H1 (cell line): ENCODE results near the gene PITPNC1. TPM values are rescaled to one million over a fixed set of nuclear protein-coding genes. Genes with fewer than 3 reads are reported as not detected.

Experiments
- CTCF ChIA-PET: fragments of 300-600 bp; sonication (Branson Sonifier 250); formaldehyde crosslinking; loops from one replicate; lab custom pipeline; 2021; ENCODE audit not compliant: partially characterized antibody; lab: Charles Lee
- POLR2A ChIA-PET: fragments of 300-600 bp; sonication (Branson Sonifier 250); formaldehyde crosslinking; loops from one replicate; lab custom pipeline; 2021; ENCODE audit warnings: inconsistent platforms; ENCODE audit not compliant: partially characterized antibody; lab: Charles Lee
- DNase-seq, 2 experiments: peaks; one replicate each; pipeline versions ENCODE4 v3.0.0 to v3.0.0-alpha.2; 2010 to 2022; ENCODE audit warnings: low spot score in 2 of 2, low read depth in 1 of 2, mixed read lengths in 1 of 2
- FAIRE-seq: peaks from 2 replicates; lab custom pipeline; 2011; peaks lifted over from hg19 to GRCh38; lab: Jason Lieb, UNC
- H2AFZ ChIP-seq: 2 replicates; pipeline ENCODE4 v1.8.1; 2012; ENCODE audit warnings: low read length, inconsistent platforms
- H2AK5ac ChIP-seq: 2 replicates; pipeline ENCODE4 v1.6.1; 2013; ENCODE audit warnings: low read depth, low read length
- H2BK120ac ChIP-seq: replicated peaks from 2 replicates; pipeline ENCODE3; 2013; ENCODE audit warnings: low read depth, low read length, inconsistent platforms
- H2BK12ac ChIP-seq: 2 replicates; pipeline ENCODE4 v1.6.1; 2013; ENCODE audit warnings: low read depth, low read length
- H2BK15ac ChIP-seq: 2 replicates; pipeline ENCODE4 v1.6.1; 2013; ENCODE audit warnings: low read length
- H2BK20ac ChIP-seq: 2 replicates; pipeline ENCODE4 v1.6.1; 2013; ENCODE audit warnings: low read length
- H2BK5ac ChIP-seq: 2 replicates; pipeline ENCODE4 v1.6.1; 2013; ENCODE audit warnings: low read depth, low read length
- H3K14ac ChIP-seq: 2 replicates; pipeline ENCODE4 v1.6.1; 2013; ENCODE audit warnings: inconsistent platforms; ENCODE audit not compliant: insufficient read length
- H3K18ac ChIP-seq: 2 replicates; pipeline ENCODE4 v1.6.1; 2013; ENCODE audit warnings: low read length; ENCODE audit errors: extremely low read depth
- H3K23ac ChIP-seq: 2 replicates; pipeline ENCODE4 v1.6.1; 2013; ENCODE audit warnings: inconsistent platforms; ENCODE audit not compliant: insufficient read length
- H3K23me2 ChIP-seq: 2 replicates; pipeline ENCODE4 v1.6.1; 2013; ENCODE audit warnings: low read depth, low read length
- H3K27ac ChIP-seq: 2 replicates; pipeline ENCODE4 v1.6.1; 2011; ENCODE audit warnings: low read depth, low read length, inconsistent platforms
- H3K27me3 ChIP-seq, 4 experiments: replicated peaks in 1 of 4; 1 replicate in 1 of 4; 2 replicates in 3 of 4; pipeline versions ENCODE4 v1.6.1 to v1.8.1; 2011 to 2013; ENCODE audit warnings: low read length in 3 of 4, mild to moderate bottlenecking in 3 of 4, inconsistent platforms in 2 of 4, mixed read lengths in 2 of 4, moderate library complexity in 1 of 4; ENCODE audit not compliant: control insufficient read depth in 3 of 4, insufficient read depth in 3 of 4; ENCODE audit errors: extremely low read depth in 1 of 4
- H3K36me3 ChIP-seq, 4 experiments: 2 replicates each; pipeline versions ENCODE4 v1.6.1 to v1.8.1; 2011 to 2013; ENCODE audit warnings: mild to moderate bottlenecking in 4 of 4, low read length in 3 of 4, moderate library complexity in 2 of 4, control low read depth in 1 of 4, inconsistent platforms in 1 of 4; ENCODE audit not compliant: insufficient read depth in 4 of 4, control insufficient read depth in 2 of 4
- H3K4ac ChIP-seq: replicated peaks from 2 replicates; pipeline ENCODE3; 2013; ENCODE audit warnings: low read length, low read depth, mixed read lengths, inconsistent platforms; ENCODE audit not compliant: insufficient read length
- H3K4me1 ChIP-seq, 4 experiments: replicated peaks in 1 of 4; 1 replicate in 1 of 4; 2 replicates in 3 of 4; pipeline versions ENCODE4 v1.6.1 to v1.8.1; 2011 to 2013; ENCODE audit warnings: low read length in 3 of 4, inconsistent platforms in 2 of 4, mixed read lengths in 1 of 4; ENCODE audit not compliant: insufficient read depth in 4 of 4, control insufficient read depth in 3 of 4
- H3K4me2 ChIP-seq, 2 experiments: 2 replicates each; pipeline versions ENCODE4 v1.6.1 to v1.8.1; 2011 to 2013; ENCODE audit warnings: low read depth in 2 of 2, low read length in 2 of 2, control low read depth in 1 of 2, inconsistent platforms in 1 of 2, mild to moderate bottlenecking in 1 of 2; ENCODE audit not compliant: insufficient read depth in 1 of 2
- H3K4me3 ChIP-seq, 4 experiments: fragments of 200-600, 300-600 bp in 1 of 4; sonication (generic), shearing (Covaris generic), sonication (Bioruptor Twin) in 1 of 4; 2 replicates each; pipeline versions ENCODE4 v1.5.1 to v1.8.1; 2011 to 2016; ENCODE audit warnings: low read length in 4 of 4, low read depth in 3 of 4, control low read depth in 2 of 4, inconsistent platforms in 2 of 4, mild to moderate bottlenecking in 2 of 4, mixed read lengths in 1 of 4, moderate library complexity in 1 of 4; ENCODE audit not compliant: insufficient read depth in 2 of 4; ENCODE audit errors: extremely low read depth in 1 of 4
- H3K56ac ChIP-seq: replicated peaks from 2 replicates; pipeline ENCODE3; 2013; ENCODE audit warnings: low read depth, mild to moderate bottlenecking, mixed read lengths, low read length, inconsistent platforms; ENCODE audit not compliant: insufficient read length
- H3K79me1 ChIP-seq: 2 replicates; pipeline ENCODE4 v1.6.1; 2013; ENCODE audit warnings: low read depth, low read length, control low read depth
- H3K79me2 ChIP-seq, 2 experiments: 2 replicates each; pipeline versions ENCODE4 v1.6.1 to v1.8.1; 2012 to 2013; ENCODE audit warnings: low read length in 2 of 2, mild to moderate bottlenecking in 2 of 2, inconsistent platforms in 1 of 2; ENCODE audit not compliant: insufficient read depth in 2 of 2, control insufficient read depth in 1 of 2
- H3K9ac ChIP-seq, 4 experiments: replicated peaks in 1 of 4; 1 replicate in 1 of 4; 2 replicates in 3 of 4; pipeline versions ENCODE4 v1.6.1 to v1.8.1; 2011 to 2013; ENCODE audit warnings: low read depth in 3 of 4, low read length in 3 of 4, control low read depth in 2 of 4, mild to moderate bottlenecking in 2 of 4, moderate library complexity in 2 of 4, inconsistent platforms in 1 of 4; ENCODE audit errors: extremely low read depth in 1 of 4
- H3K9me3 ChIP-seq, 2 experiments: 2 replicates each; pipeline versions ENCODE4 v1.6.1 to v1.8.1; 2012 to 2013; ENCODE audit warnings: mild to moderate bottlenecking in 2 of 2, moderate library complexity in 2 of 2, control low read depth in 1 of 2, inconsistent platforms in 1 of 2, low read depth in 1 of 2, low read length in 1 of 2, mixed read lengths in 1 of 2; ENCODE audit not compliant: insufficient read depth in 2 of 2
- H4K20me1 ChIP-seq, 2 experiments: replicated peaks in 1 of 2; 2 replicates each; pipeline versions ENCODE3 to v1.8.1; 2011 to 2013; ENCODE audit warnings: inconsistent platforms in 2 of 2, low read length in 2 of 2, mild to moderate bottlenecking in 1 of 2; ENCODE audit not compliant: insufficient read depth in 2 of 2, control insufficient read depth in 1 of 2
- H4K5ac ChIP-seq: 2 replicates; pipeline ENCODE4 v1.6.1; 2013; ENCODE audit warnings: low read length, low read depth, mixed read lengths, inconsistent platforms; ENCODE audit not compliant: insufficient read length
- H4K8ac ChIP-seq: 2 replicates; pipeline ENCODE4 v1.8.0; 2013; ENCODE audit warnings: mild to moderate bottlenecking, moderate library complexity, low read length, inconsistent platforms; ENCODE audit not compliant: insufficient read depth; ENCODE audit errors: extremely low read depth
- H4K91ac ChIP-seq: replicated peaks from 2 replicates; pipeline ENCODE3; 2013; ENCODE audit warnings: low read length, mixed read lengths, inconsistent platforms; ENCODE audit not compliant: insufficient read length
- ASH2L ChIP-seq: fragments of 200-600, 300-600 bp; sonication (generic); IDR thresholded peaks from one replicate; pipeline ENCODE4 v1.7.1; 2017; ENCODE audit warnings: low read length
- BRCA1 ChIP-seq: IDR thresholded peaks from 2 replicates; pipeline ENCODE4 v1.6.1; 2012; ENCODE audit warnings: low read depth, low read length, improper control_type of control experiment
- CHD1 ChIP-seq: IDR thresholded peaks from 2 replicates; pipeline ENCODE4 v1.6.1; 2012; ENCODE audit warnings: low read depth, low read length, improper control_type of control experiment
- TBP ChIP-seq: IDR thresholded peaks from 2 replicates; pipeline ENCODE4 v1.6.1; 2011; ENCODE audit warnings: low read depth, low read length, improper control_type of control experiment
- TEAD4 ChIP-seq: IDR thresholded peaks from 2 replicates; pipeline ENCODE4 v1.6.1; 2012; ENCODE audit warnings: low read depth, low read length, inconsistent platforms, mixed read lengths
- WGBS, 2 experiments: shearing (Covaris generic) in 1 of 2; methylation state at CpG; one replicate each; pipeline versions ENCODE4 v1.1.6 to v1.1.7; 2013 to 2015; ENCODE audit warnings: low lambda C conversion rate in 2 of 2, mixed read lengths in 2 of 2, inconsistent platforms in 1 of 2, low coverage in 1 of 2, missing lambda C conversion rate in 1 of 2; ENCODE audit not compliant: insufficient replicate concordance in 2 of 2, insufficient coverage in 1 of 2, insufficient read length in 1 of 2; ENCODE audit errors: extremely low coverage in 1 of 2, missing lambda C conversion rate in 1 of 2; 5-methylcytosine and 5-hydroxymethylcytosine counted together
- polyA plus RNA-seq, 7 experiments: library from polyadenylated mRNA; depleted of rRNA in 3 of 7; stranded (reverse) in 5 of 7; unstranded in 2 of 7; fragments of >200 nt in 5 of 7; fragments of 200-250 nt in 2 of 7; gene quantifications; 1 replicate in 5 of 7; 2 replicates in 1 of 7; 4 replicates in 1 of 7; pipeline versions ENCODE4 v1.2.1 to v1.2.3, GENCODE V29; 2011 to 2013; ENCODE audit warnings: missing spikeins in 2 of 7, mixed read lengths in 2 of 7
- total RNA-seq: library from RNA; stranded (reverse); fragmentation: NEBNext Ultra II Directional; extraction: Animal tissue kit (Norgen Biotek cat#: 25700); gene quantifications from 2 replicates; pipeline ENCODE4 v1.2.1, GENCODE V29; 2021

Gene PITPNC1
- total and polyA plus RNA-seq, 2 of the 8 experiments (the other 6 are each of a cell fraction or from before 2014, with no cell fraction given) = 17.6 to 54.7 TPM

- no peak overlapping the region for H4K91ac ChIP-seq
- POLR2A ChIA-PET = interaction anchor here (0.7 kb wide), 1 partner anchor 479 kb away, joined by 3 read pairs; no protein-coding TSS in a partner anchor
- peaks cover 8 to 29% (median 13%) of the 10 kb centered on the region in 4 experiments for H3K4me1 ChIP-seq
- H3K27me3 ChIP-seq = no peaks in the 10 kb centered on the region; a peak in 1 of 7 replicates
- H3K4me2 ChIP-seq = no peak overlapping the region
- H2BK12ac ChIP-seq = no peak overlapping the region
- no peak overlapping the region for H4K8ac ChIP-seq
- no peak overlapping the region for H3K9ac ChIP-seq
- no peaks in the 10 kb centered on the region for H3K23me2 ChIP-seq
- H3K27ac ChIP-seq = no peak overlapping the region
- no peak overlapping the region for H2BK120ac ChIP-seq
- no peak overlapping the region for H2AFZ ChIP-seq
- no peak overlapping the region for H3K18ac ChIP-seq
- FAIRE-seq = no peak
- CTCF ChIA-PET = interaction anchor here (0.9 to 1.9 kb wide), 10 partner anchors 9 to 133 kb away, joined by 3 to 7 read pairs (median 3); no protein-coding TSS in a partner anchor
- no peak overlapping the region for H3K23ac ChIP-seq
- H4K5ac ChIP-seq = no peak overlapping the region
- H4K20me1 ChIP-seq = peaks cover 1 to 2% of the 10 kb centered on the region in 2 experiments
- no peak overlapping the region for H2AK5ac ChIP-seq
- H3K14ac ChIP-seq = no peak overlapping the region
- no peak overlapping the region for H2BK15ac ChIP-seq
- H3K4ac ChIP-seq = no peak overlapping the region
- WGBS, 2 experiments = 71% methylated on average over 1 of the region's 1 CpG; no CpG with 5 or more reads in 1 of the 2 experiments
- DNase-seq = no peak
- peaks cover 10% of the 10 kb centered on the region for H3K79me1 ChIP-seq
- no peak overlapping the region for H3K56ac ChIP-seq
- H3K4me3 ChIP-seq = no peak overlapping the region
- no peak overlapping the region for H2BK20ac ChIP-seq
- H3K36me3 ChIP-seq = no peaks in the 10 kb centered on the region
- H2BK5ac ChIP-seq = no peak overlapping the region
- H3K9me3 ChIP-seq = no peaks in the 10 kb centered on the region
- H3K79me2 ChIP-seq = peaks cover 0 to 44% of the 10 kb centered on the region in 2 experiments; a peak in 3 of 4 replicates
- TF ChIP-seq TEAD4 (no peak), TBP (no peak), ASH2L (no peak), CHD1 (no peak), BRCA1 (no peak)
These were observed 93.1 kb downstream of the PITPNC1 start for GRCh38 chr17:67470163-67470562.
